H9 (cell line): ENCODE results near the gene NUP98. TPM values are rescaled to one million over a fixed set of nuclear protein-coding genes. Genes with fewer than 3 reads are reported as not detected.

Experiments
- DNase-seq: peaks from one replicate; pipeline ENCODE4 v3.0.0-alpha.2; 2017
- H2AFZ ChIP-seq: one replicate; pipeline ENCODE4 v1.6.1; 2013; ENCODE audit warnings: mild to moderate bottlenecking, low read length, control low read depth, moderate library complexity
- H2AK5ac ChIP-seq: 2 replicates; pipeline ENCODE4 v1.6.1; 2013; ENCODE audit warnings: low read length, control low read depth, mixed read lengths; ENCODE audit not compliant: insufficient read length
- H2BK120ac ChIP-seq: one replicate; pipeline ENCODE4 v1.6.1; 2013; ENCODE audit warnings: low read depth, mild to moderate bottlenecking, low read length, control low read depth, inconsistent platforms; ENCODE audit not compliant: poor library complexity, severe bottlenecking
- H2BK12ac ChIP-seq: 2 replicates; pipeline ENCODE4 v1.6.1; 2013; ENCODE audit warnings: low read length, control low read depth, mixed read lengths, low read depth; ENCODE audit not compliant: insufficient read length
- H2BK15ac ChIP-seq: 2 replicates; pipeline ENCODE4 v1.6.1; 2013; ENCODE audit warnings: low read depth, low read length, control low read depth
- H2BK20ac ChIP-seq: one replicate; pipeline ENCODE4 v1.6.1; 2013; ENCODE audit warnings: low read depth, mild to moderate bottlenecking, low read length, control low read depth, inconsistent platforms; ENCODE audit not compliant: poor library complexity, severe bottlenecking
- H2BK5ac ChIP-seq: 2 replicates; pipeline ENCODE4 v1.6.1; 2013; ENCODE audit warnings: low read length, control low read depth, mixed read lengths; ENCODE audit not compliant: insufficient read length
- H3K14ac ChIP-seq: 2 replicates; pipeline ENCODE4 v1.6.1; 2013; ENCODE audit warnings: low read length, control low read depth; ENCODE audit not compliant: insufficient read depth
- H3K18ac ChIP-seq: 2 replicates; pipeline ENCODE4 v1.6.1; 2013; ENCODE audit warnings: low read depth, mild to moderate bottlenecking, mixed read lengths, low read length, control low read depth; ENCODE audit not compliant: insufficient read length
- H3K23ac ChIP-seq: 2 replicates; pipeline ENCODE4 v1.6.1; 2013; ENCODE audit warnings: low read length, control low read depth, mixed read lengths, low read depth; ENCODE audit not compliant: insufficient read length
- H3K23me2 ChIP-seq: 2 replicates; pipeline ENCODE4 v1.6.1; 2013; ENCODE audit warnings: low read depth, mild to moderate bottlenecking, mixed read lengths, low read length, control low read depth; ENCODE audit not compliant: insufficient read length, poor library complexity, severe bottlenecking
- H3K27ac ChIP-seq: 2 replicates; pipeline ENCODE4 v1.5.1; 2013; ENCODE audit warnings: low read length, control low read depth, mixed read lengths, low read depth; ENCODE audit not compliant: insufficient read length
- H3K27me3 ChIP-seq: 2 replicates; pipeline ENCODE4 v1.6.1; 2013; ENCODE audit warnings: low read length, control low read depth, inconsistent platforms; ENCODE audit not compliant: insufficient read depth
- H3K4ac ChIP-seq: 2 replicates; pipeline ENCODE4 v1.6.1; 2013; ENCODE audit warnings: low read depth, mild to moderate bottlenecking, control low read depth, inconsistent platforms, low read length, moderate library complexity
- H3K4me1 ChIP-seq: 2 replicates; pipeline ENCODE4 v1.6.1; 2013; ENCODE audit warnings: low read length, control low read depth, inconsistent platforms; ENCODE audit not compliant: insufficient read depth
- H3K4me2 ChIP-seq: 2 replicates; pipeline ENCODE4 v1.6.1; 2013; ENCODE audit warnings: low read length, control low read depth, mixed read lengths; ENCODE audit not compliant: insufficient read length, insufficient read depth
- H3K56ac ChIP-seq: 2 replicates; pipeline ENCODE4 v1.6.1; 2013; ENCODE audit warnings: low read depth, mild to moderate bottlenecking, mixed read lengths, low read length, control low read depth; ENCODE audit not compliant: insufficient read length
- H3K79me1 ChIP-seq: 2 replicates; pipeline ENCODE4 v1.6.1; 2013; ENCODE audit warnings: low read depth, mild to moderate bottlenecking, moderate library complexity, low read length, control low read depth, inconsistent platforms; ENCODE audit not compliant: insufficient read depth, poor library complexity, severe bottlenecking
- H3K79me2 ChIP-seq: 2 replicates; pipeline ENCODE4 v1.6.1; 2013; ENCODE audit warnings: low read length, control low read depth, inconsistent platforms; ENCODE audit not compliant: insufficient read depth
- H3K9ac ChIP-seq: 2 replicates; pipeline ENCODE4 v1.6.1; 2013; ENCODE audit warnings: low read length, control low read depth, mixed read lengths; ENCODE audit not compliant: insufficient read length; ENCODE audit errors: extremely low read depth
- H3K9me3 ChIP-seq: one replicate; pipeline ENCODE4 v1.6.1; 2013; ENCODE audit warnings: low read depth, low read length, inconsistent platforms; ENCODE audit not compliant: control insufficient read depth
- H3T11ph ChIP-seq: one replicate; pipeline ENCODE4 v1.6.1; 2013; ENCODE audit warnings: mild to moderate bottlenecking, low read length, control low read depth, inconsistent platforms
- H4K20me1 ChIP-seq: one replicate; pipeline ENCODE4 v1.6.1; 2013; ENCODE audit not compliant: control insufficient read depth, insufficient read length, insufficient read depth
- H4K5ac ChIP-seq: 2 replicates; pipeline ENCODE4 v1.6.1; 2013; ENCODE audit warnings: low read depth, mild to moderate bottlenecking, mixed read lengths, low read length, control low read depth; ENCODE audit not compliant: insufficient read length
- H4K8ac ChIP-seq: replicated peaks from 2 replicates; pipeline ENCODE4 v1.6.1; 2013; ENCODE audit warnings: low read length, control low read depth, mixed read lengths, low read depth; ENCODE audit not compliant: insufficient read length
- H4K91ac ChIP-seq: 2 replicates; pipeline ENCODE4 v1.6.1; 2013; ENCODE audit warnings: low read depth, mild to moderate bottlenecking, moderate library complexity, mixed read lengths, low read length, control low read depth; ENCODE audit not compliant: insufficient read length
- H3K27ac Mint-ChIP-seq, 3 experiments: 2 replicates in 2 of 3; 3 replicates in 1 of 3; pipeline ENCODE4 v1.8.0; 2020 to 2021; ENCODE audit warnings: mixed read lengths in 3 of 3, mild to moderate bottlenecking in 1 of 3, moderate library complexity in 1 of 3
- H3K27me3 Mint-ChIP-seq: 2 replicates; pipeline ENCODE4 v1.8.0; 2021; ENCODE audit warnings: low read depth, mild to moderate bottlenecking, moderate library complexity, mixed read lengths
- H3K36me3 Mint-ChIP-seq, 3 experiments: 2 replicates in 2 of 3; 3 replicates in 1 of 3; pipeline ENCODE4 v1.8.0; 2020 to 2021; ENCODE audit warnings: low read depth in 3 of 3, mixed read lengths in 3 of 3; ENCODE audit not compliant: insufficient read depth in 1 of 3
- H3K4me1 Mint-ChIP-seq, 2 experiments: 2 replicates each; pipeline ENCODE4 v1.8.0; 2020; ENCODE audit warnings: mixed read lengths in 2 of 2
- H3K4me3 Mint-ChIP-seq, 2 experiments: 2 replicates in 1 of 2; 3 replicates in 1 of 2; pipeline ENCODE4 v1.8.0; 2020 to 2021; ENCODE audit warnings: mild to moderate bottlenecking in 2 of 2, mixed read lengths in 2 of 2, moderate library complexity in 1 of 2
- H3K9me3 Mint-ChIP-seq, 2 experiments: 2 replicates in 1 of 2; 3 replicates in 1 of 2; pipeline ENCODE4 v1.8.0; 2020; ENCODE audit warnings: mild to moderate bottlenecking in 2 of 2, mixed read lengths in 2 of 2, moderate library complexity in 1 of 2
- CTCF ChIP-seq: fragments of 200-600 bp; sonication (generic); conservative IDR thresholded peaks from 3 replicates; pipeline ENCODE4 v1.8.0; 2021; ENCODE audit warnings: antibody characterized with exemption, mild to moderate bottlenecking
- WGBS: extraction: QIAGEN DNeasy Blood & Tissue Kit; methylation state at CpG from one replicate; pipeline ENCODE4 v1.1.7; 2013; ENCODE audit warnings: missing lambda C conversion rate, low lambda C conversion rate, mixed read lengths; ENCODE audit not compliant: insufficient read length; ENCODE audit errors: extremely low coverage; 5-methylcytosine and 5-hydroxymethylcytosine counted together
- total RNA-seq: library from RNA; stranded (reverse); gene quantifications from 2 replicates; pipeline ENCODE4 v1.2.1, GENCODE V29; 2021

NUP98 gene
- total RNA-seq, 1 experiment from 2014 or later = 105 TPM

- TF ChIP-seq CTCF = no peak
- WGBS = no CpG with 5 or more reads among the region's 30 CpGs
- H3K27ac Mint-ChIP-seq = peak overlapping the region in 2 of 3 experiments; percentile 27 to 53; a peak in 2 of 7 replicates
Measured at GRCh38 chr11:3823762-3824506, 26.6 kb upstream of the NUP98 start.

More at GRCh38 chr11:3823762-3824506, 26.6 kb upstream of the NUP98 start:
- Histone ChIP-seq H2BK120ac (no peak overlapping the region), H4K91ac (no peak overlapping the region), H3K4me2 (no peak overlapping the region), H2BK15ac (no peak overlapping the region), H4K5ac (no peak overlapping the region), H2AK5ac (no peak overlapping the region), H3K79me1 (no peaks in the 10 kb centered on the region), H3K14ac (no peak overlapping the region), H3K4me1 (peaks cover 13% of the 10 kb centered on the region; the same call in 1 of the 2 replicates), H3K9me3 (no peaks in the 10 kb centered on the region), H2BK5ac (no peak overlapping the region), H2AFZ (no peak overlapping the region), H3K56ac (no peak overlapping the region), H4K8ac (no peak overlapping the region), H3K27me3 (no peaks in the 10 kb centered on the region), H3K4ac (no peak overlapping the region), H3K18ac (no peak overlapping the region), H3K79me2 (no peaks in the 10 kb centered on the region), H2BK20ac (no peak overlapping the region), H3K23me2 (no peaks in the 10 kb centered on the region), H4K20me1 (peaks cover 3% of the 10 kb centered on the region), H3K27ac (no peak overlapping the region), H3T11ph (no peak overlapping the region), H2BK12ac (no peak overlapping the region), H3K23ac (no peak overlapping the region), H3K9ac (no peak overlapping the region)
- Mint-ChIP-seq H3K27me3 (no peaks in the 10 kb centered on the region), H3K36me3 (peaks cover 26 to 46% (median 37%) of the 10 kb centered on the region in 3 experiments), H3K9me3 (no peaks in the 10 kb centered on the region), H3K4me1 (peaks cover 42% of the 10 kb centered on the region in 2 experiments), H3K4me3 (no peak overlapping the region)
- DNase-seq = no peak
